ENCODE results near the gene RAP1B.

RAP1B gene

GRCh38 chr12:68610370-68611093 is at the start of gene RAP1B:
Gene RAP1B (plus strand): TSS chr12:68610899. CDS start chr12:68648725, 37,826 bp downstream.
- peak; percentile 74 for DNase-seq

GRCh38 chr12:68561830-68562229 is 48.9 kb upstream of the RAP1B start:
- DNase-seq: no peak

GRCh38 chr12:68564166-68564565 is 46.5 kb upstream of the RAP1B start:
- DNase-seq: no peak

GRCh38 chr12:68565391-68565903 is 45.3 kb upstream of the RAP1B start:
- no peak for DNase-seq

GRCh38 chr12:68568922-68569569 is 41.7 kb upstream of the RAP1B start:
- DNase-seq: no peak

GRCh38 chr12:68572661-68573060 is 38.0 kb upstream of the RAP1B start:
- no peak for DNase-seq

GRCh38 chr12:68573406-68573805 is 37.3 kb upstream of the RAP1B start:
- DNase-seq: no peak

- no peak for DNase-seq
Measured at GRCh38 chr12:68577949-68578348, 32.8 kb upstream of the RAP1B start.

- no peak for DNase-seq
Measured at GRCh38 chr12:68578765-68579164, 31.9 kb upstream of the RAP1B start.

- DNase-seq: no peak
Measured at GRCh38 chr12:68579254-68579653, 31.4 kb upstream of the RAP1B start.

- DNase-seq: no peak
Measured at GRCh38 chr12:68580911-68581310, 29.8 kb upstream of the RAP1B start.

GRCh38 chr12:68581926-68582325 is 28.8 kb upstream of the RAP1B start:
- no peak for DNase-seq

- no peak for DNase-seq
Measured at GRCh38 chr12:68585966-68586365, 24.7 kb upstream of the RAP1B start.

GRCh38 chr12:68587448-68587873 is 23.2 kb upstream of the RAP1B start:
- DNase-seq: no peak

GRCh38 chr12:68589194-68589593 is 21.5 kb upstream of the RAP1B start:
- DNase-seq: no peak

- no peak for DNase-seq
Measured at GRCh38 chr12:68591734-68592418, 18.8 kb upstream of the RAP1B start.

GRCh38 chr12:68595241-68595640 is 15.5 kb upstream of the RAP1B start:
- DNase-seq: no peak

- no peak for DNase-seq
Measured at GRCh38 chr12:68601767-68602166, 8.9 kb upstream of the RAP1B start.

GRCh38 chr12:68602720-68603119 is 8.0 kb upstream of the RAP1B start:
- DNase-seq: no peak

- DNase-seq: no peak
Measured at GRCh38 chr12:68608191-68608590, 2.5 kb upstream of the RAP1B start.

- DNase-seq: peak; percentile 61
Measured at GRCh38 chr12:68609998-68610369, 715 bp upstream of the RAP1B start.

GRCh38 chr12:68611094-68611805 is 551 bp downstream of the RAP1B start:
- no peak for DNase-seq

GRCh38 chr12:68611806-68612160 is 1.1 kb downstream of the RAP1B start:
- no peak for DNase-seq
